GM23338 (cell line): ENCODE results near the gene CHD9NB. TPM values are rescaled to one million over a fixed set of nuclear protein-coding genes. Genes with fewer than 3 reads are reported as not detected.

Experiments used
- ATAC-seq: fragments of 200-7000 bp; cut with Tn5 transposase; 3 replicates; pipeline ENCODE4 v1.9.1; 2020
- DNase-seq: peaks from one replicate; pipeline ENCODE4 v3.0.0-alpha.2; 2015; ENCODE audit warnings: low spot score
- H2AFZ ChIP-seq: fragments of 200-600 bp; sonication (generic); 2 replicates; pipeline ENCODE4 v1.8.0; 2016; ENCODE audit warnings: antibody characterized with exemption, mild to moderate bottlenecking, moderate library complexity
- H3F3A ChIP-seq: fragments of 200-600 bp; sonication (generic); replicated peaks from 2 replicates; pipeline ENCODE4 v1.8.0; 2017; ENCODE audit warnings: antibody characterized with exemption, mixed run types, low read depth
- H3K27ac ChIP-seq: fragments of 200-600 bp; sonication (generic); 2 replicates; pipeline ENCODE4 v1.6.1; 2016; ENCODE audit warnings: low read depth
- H3K27me3 ChIP-seq: fragments of 200-600 bp; sonication (generic); 2 replicates; pipeline ENCODE4 v1.8.0; 2016; ENCODE audit warnings: mild to moderate bottlenecking, mixed run types, moderate library complexity; ENCODE audit not compliant: insufficient read depth
- H3K36me3 ChIP-seq: fragments of 200-600 bp; sonication (generic); 2 replicates; pipeline ENCODE4 v1.8.0; 2016; ENCODE audit warnings: mild to moderate bottlenecking; ENCODE audit not compliant: insufficient read depth
- H3K4me1 ChIP-seq: fragments of 200-600 bp; sonication (generic); 2 replicates; pipeline ENCODE4 v1.8.0; 2016; ENCODE audit warnings: mild to moderate bottlenecking, moderate library complexity; ENCODE audit not compliant: insufficient read depth
- H3K4me2 ChIP-seq: fragments of 200-600 bp; sonication (generic); 2 replicates; pipeline ENCODE4 v1.7.1; 2017; ENCODE audit warnings: mixed run types
- H3K4me3 ChIP-seq: fragments of 200-600 bp; sonication (generic); 2 replicates; pipeline ENCODE4 v1.6.1; 2016; ENCODE audit warnings: mixed run types
- H3K79me2 ChIP-seq: fragments of 200-600 bp; sonication (generic); replicated peaks from 2 replicates; pipeline ENCODE4 v1.8.0; 2017; ENCODE audit warnings: mild to moderate bottlenecking; ENCODE audit not compliant: insufficient read depth
- H3K9me2 ChIP-seq: fragments of 200-600 bp; sonication (generic); 2 replicates; pipeline ENCODE4 v1.8.0; 2017; ENCODE audit not compliant: insufficient read depth
- H4K20me1 ChIP-seq: fragments of 200-600 bp; sonication (generic); replicated peaks from 2 replicates; pipeline ENCODE4 v1.8.0; 2017; ENCODE audit warnings: mild to moderate bottlenecking; ENCODE audit not compliant: insufficient read depth
- H3K27ac Mint-ChIP-seq: 2 replicates; pipeline ENCODE4 v1.8.0; 2020; ENCODE audit warnings: inconsistent platforms, mild to moderate bottlenecking, moderate library complexity, mixed read lengths
- H3K27me3 Mint-ChIP-seq: 3 replicates; pipeline ENCODE4 v1.8.0; 2022; ENCODE audit warnings: low read depth, mild to moderate bottlenecking, moderate library complexity, mixed read lengths, inconsistent platforms; ENCODE audit not compliant: insufficient read depth, poor library complexity
- H3K36me3 Mint-ChIP-seq: 3 replicates; pipeline ENCODE4 v1.8.0; 2021; ENCODE audit warnings: low read depth, mild to moderate bottlenecking, inconsistent platforms, moderate library complexity, mixed read lengths
- H3K4me1 Mint-ChIP-seq: 3 replicates; pipeline ENCODE4 v1.8.0; 2020; ENCODE audit warnings: mild to moderate bottlenecking, inconsistent platforms, mixed read lengths
- H3K4me3 Mint-ChIP-seq: 3 replicates; pipeline ENCODE4 v1.8.0; 2021; ENCODE audit warnings: moderate library complexity, mild to moderate bottlenecking, inconsistent platforms, mixed read lengths
- H3K9me3 Mint-ChIP-seq: 3 replicates; pipeline ENCODE4 v1.8.0; 2020; ENCODE audit warnings: moderate library complexity, mild to moderate bottlenecking, inconsistent platforms, mixed read lengths
- CREB1 ChIP-seq: fragments of 250-450 bp; sonication (Bioruptor Pico); IDR thresholded peaks from 2 replicates; pipeline ENCODE4 v1.5.0; 2020; ENCODE audit warnings: low read depth, mild to moderate bottlenecking, moderate library complexity
- EZH2 ChIP-seq: fragments of 200-600 bp; sonication (generic); IDR thresholded peaks from one replicate; pipeline ENCODE4 v1.8.0; 2017; ENCODE audit warnings: antibody characterized with exemption, mild to moderate bottlenecking, low read depth; ENCODE audit not compliant: unreplicated experiment
- EZH2phosphoT487 ChIP-seq: fragments of 200-600 bp; sonication (generic); IDR thresholded peaks from one replicate; pipeline ENCODE4 v1.8.1; 2018; ENCODE audit warnings: antibody characterized with exemption; ENCODE audit not compliant: unreplicated experiment
- JUNB ChIP-seq: IDR thresholded peaks from one replicate; pipeline ENCODE4 v1.6.1; 2016; ENCODE audit warnings: antibody characterized with exemption; ENCODE audit not compliant: unreplicated experiment
- NANOG ChIP-seq: IDR thresholded peaks from 2 replicates; pipeline ENCODE4 v1.6.1; 2016; ENCODE audit warnings: antibody characterized with exemption, borderline replicate concordance
- POLR2AphosphoS5 ChIP-seq: IDR thresholded peaks from 2 replicates; pipeline ENCODE4 v1.6.1; 2016; ENCODE audit warnings: antibody characterized with exemption, low read depth
- REST ChIP-seq: IDR thresholded peaks from one replicate; pipeline ENCODE4 v1.6.1; 2018; ENCODE audit warnings: antibody characterized with exemption; ENCODE audit not compliant: unreplicated experiment
- STAT1 ChIP-seq: IDR thresholded peaks from one replicate; pipeline ENCODE4 v1.6.1; 2016; ENCODE audit warnings: antibody characterized with exemption; ENCODE audit not compliant: unreplicated experiment
- ZNF114 ChIP-seq: fragments of 250-450 bp; sonication (Bioruptor Pico); IDR thresholded peaks from 2 replicates; pipeline ENCODE4 v1.5.0; 2020; ENCODE audit warnings: mild to moderate bottlenecking, moderate library complexity
- ZNF331 ChIP-seq: fragments of 250-450 bp; sonication (Bioruptor Pico); IDR thresholded peaks from 2 replicates; pipeline ENCODE4 v1.5.0; 2020; ENCODE audit warnings: low read depth, mild to moderate bottlenecking, moderate library complexity
- polyA plus RNA-seq: library from polyadenylated mRNA; unstranded; fragments of >200 nt; fragmentation: Nextera tagmentation; extraction: Ambion mirVana; gene quantifications from 2 replicates; pipeline ENCODE4 v1.2.1, GENCODE V29; 2016
- total RNA-seq: library from RNA; depleted of rRNA; stranded (reverse); fragments of >200 nt; shearing (Covaris generic); gene quantifications from 2 replicates; pipeline ENCODE4 v1.2.3, GENCODE V29; 2014
- TF ChIP-seq, protein P1 (sequence below), 2 experiments: fragments of 200-600 bp in 1 of 2; sonication (generic) in 1 of 2; conservative IDR thresholded peaks; 2 replicates each; pipeline versions ENCODE4 v1.5.1 to v1.6.1; 2016 to 2017; ENCODE audit warnings: antibody characterized with exemption in 2 of 2, low read depth in 2 of 2, mild to moderate bottlenecking in 2 of 2, moderate library complexity in 1 of 2

CHD9NB gene
- total and polyA plus RNA-seq, 2 experiments from 2014 or later: 1.7 to 4.2 TPM

DNA sequence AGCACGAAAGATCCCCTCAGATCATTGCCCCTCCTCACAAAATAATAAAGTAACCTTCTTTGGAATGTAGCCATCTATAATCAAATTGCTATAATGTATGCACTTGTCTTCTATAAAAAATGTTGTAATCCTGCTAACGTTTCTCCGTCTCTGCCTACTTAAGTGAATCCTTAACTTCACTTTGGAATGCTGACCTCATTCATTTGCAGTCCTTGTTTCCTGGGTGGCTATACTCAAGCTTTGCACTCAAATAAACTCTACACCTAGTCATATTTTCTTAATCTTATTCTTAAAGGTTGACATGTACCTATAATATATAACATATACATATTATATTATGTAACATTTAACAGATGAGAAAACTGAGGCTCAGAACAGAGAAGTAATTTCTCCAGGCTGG is 22.7 kb downstream of the CHD9NB start (continued):
- TF ChIP-seq EZH2 (no peak), CREB1 (CRISPR knock-in tag) (no peak), EZH2phosphoT487 (no peak), REST (no peak), JUNB (no peak), NANOG (no peak), ZNF114 (CRISPR knock-in tag) (no peak), ZNF331 (CRISPR knock-in tag) (no peak), POLR2AphosphoS5 (no peak), STAT1 (no peak)
- TF ChIP-seq, protein P1, sequence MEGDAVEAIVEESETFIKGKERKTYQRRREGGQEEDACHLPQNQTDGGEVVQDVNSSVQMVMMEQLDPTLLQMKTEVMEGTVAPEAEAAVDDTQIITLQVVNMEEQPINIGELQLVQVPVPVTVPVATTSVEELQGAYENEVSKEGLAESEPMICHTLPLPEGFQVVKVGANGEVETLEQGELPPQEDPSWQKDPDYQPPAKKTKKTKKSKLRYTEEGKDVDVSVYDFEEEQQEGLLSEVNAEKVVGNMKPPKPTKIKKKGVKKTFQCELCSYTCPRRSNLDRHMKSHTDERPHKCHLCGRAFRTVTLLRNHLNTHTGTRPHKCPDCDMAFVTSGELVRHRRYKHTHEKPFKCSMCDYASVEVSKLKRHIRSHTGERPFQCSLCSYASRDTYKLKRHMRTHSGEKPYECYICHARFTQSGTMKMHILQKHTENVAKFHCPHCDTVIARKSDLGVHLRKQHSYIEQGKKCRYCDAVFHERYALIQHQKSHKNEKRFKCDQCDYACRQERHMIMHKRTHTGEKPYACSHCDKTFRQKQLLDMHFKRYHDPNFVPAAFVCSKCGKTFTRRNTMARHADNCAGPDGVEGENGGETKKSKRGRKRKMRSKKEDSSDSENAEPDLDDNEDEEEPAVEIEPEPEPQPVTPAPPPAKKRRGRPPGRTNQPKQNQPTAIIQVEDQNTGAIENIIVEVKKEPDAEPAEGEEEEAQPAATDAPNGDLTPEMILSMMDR (conservative IDR thresholded peaks at IDR 0.05; ENCODE audit: low read depth in 2 of 2): no peak

GRCh38 chr16:53024045-53024444 is 28.7 kb downstream of the CHD9NB start:
- Histone ChIP-seq H3F3A (no peaks in the 10 kb centered on the region), H3K79me2 (no peaks in the 10 kb centered on the region), H3K36me3 (no peaks in the 10 kb centered on the region), H3K9me2 (no peaks in the 10 kb centered on the region), H3K27me3 (no peaks in the 10 kb centered on the region), H3K4me3 (no peak overlapping the region), H3K27ac (no peak overlapping the region), H4K20me1 (no peaks in the 10 kb centered on the region), H3K4me2 (no peak overlapping the region), H3K4me1 (no peaks in the 10 kb centered on the region), H2AFZ (peak overlapping the region; percentile 59; the same call in 1 of the 2 replicates)
- H3K27ac Mint-ChIP-seq: no peak overlapping the region
- H3K27me3 Mint-ChIP-seq: no peaks in the 10 kb centered on the region
- no peaks in the 10 kb centered on the region for H3K36me3 Mint-ChIP-seq
- no peaks in the 10 kb centered on the region for H3K9me3 Mint-ChIP-seq
- 0 out of 3 replicates have a peak, but pooled peaks cover 5% of the 10 kb centered on the region for H3K4me1 Mint-ChIP-seq
- DNase-seq: no peak
- H3K4me3 Mint-ChIP-seq: no peak overlapping the region
- no peak for ATAC-seq
- TF ChIP-seq REST (no peak), ZNF331 (CRISPR knock-in tag) (no peak), EZH2 (no peak), EZH2phosphoT487 (no peak), CREB1 (CRISPR knock-in tag) (no peak), POLR2AphosphoS5 (no peak)
